T1000 (cell line): Measurements from ENCODE around the gene MPPE1.
"Not testable (repeated sequence)": the region's sequence is repeated elsewhere in the genome, so short reads cannot be mapped to it uniquely, and the experiment has no call there.

Source experiments
- DNase-seq: peaks from one replicate; lab custom pipeline; 2025; ENCODE audit warnings: mixed read lengths; lab: John Stamatoyannopoulos, UW

The MPPE1 gene

DNA sequence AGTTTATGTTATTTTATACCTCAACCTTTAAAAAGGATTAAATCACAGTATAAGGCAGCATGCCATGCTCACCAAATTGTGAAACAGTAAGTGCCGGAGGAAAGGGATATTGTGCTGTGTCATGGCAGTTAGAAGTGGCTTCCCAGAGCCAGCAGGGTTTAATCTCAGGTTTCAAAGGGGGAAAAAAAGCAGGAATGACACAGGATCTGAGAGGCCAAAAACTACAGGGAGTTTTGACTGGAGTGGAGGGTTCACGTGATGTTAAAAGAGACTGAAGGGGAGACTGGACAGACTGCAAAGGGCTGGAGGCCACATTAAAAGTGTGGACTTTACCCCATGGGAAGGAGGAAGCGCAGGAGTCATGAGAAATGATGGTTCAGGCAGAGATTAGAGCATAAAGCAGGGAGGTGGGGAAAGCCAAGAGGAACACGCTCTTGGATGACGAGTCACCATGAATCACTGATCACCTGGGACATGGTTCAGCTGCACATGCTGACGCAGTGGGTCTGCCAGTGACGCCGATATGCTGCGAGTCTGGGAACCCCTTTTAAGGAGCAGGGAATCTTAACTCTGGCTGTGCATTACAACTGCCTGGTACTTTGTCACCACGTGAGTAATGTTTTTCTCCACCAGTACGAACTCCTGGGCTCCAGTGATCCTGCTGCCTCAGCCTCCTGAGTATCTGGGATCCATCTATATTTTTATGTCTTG, 50.8 kb downstream of the MPPE1 start:
- peak; percentile 57 for DNase-seq

DNA sequence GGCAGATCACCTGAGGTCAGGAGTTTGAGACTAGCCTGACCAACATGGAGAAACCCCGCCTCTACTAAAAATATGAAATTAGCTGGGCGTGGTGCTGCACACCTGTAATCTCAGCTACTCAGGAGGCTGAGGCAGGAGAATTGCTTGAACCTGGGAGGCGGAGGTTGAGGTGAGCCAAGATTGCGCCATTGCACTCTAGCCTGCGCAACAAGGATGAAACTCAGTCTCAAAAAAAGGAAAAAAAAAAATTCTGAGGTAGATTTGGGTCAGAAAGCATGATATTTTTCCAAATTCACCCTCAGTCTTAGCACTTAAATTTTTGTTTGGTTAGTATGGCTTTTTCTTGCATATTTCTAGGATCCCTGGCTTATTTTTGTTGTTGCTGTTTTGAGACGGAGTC, 53.6 kb downstream of the MPPE1 start:
- DNase-seq = not testable (repeated sequence)

DNA sequence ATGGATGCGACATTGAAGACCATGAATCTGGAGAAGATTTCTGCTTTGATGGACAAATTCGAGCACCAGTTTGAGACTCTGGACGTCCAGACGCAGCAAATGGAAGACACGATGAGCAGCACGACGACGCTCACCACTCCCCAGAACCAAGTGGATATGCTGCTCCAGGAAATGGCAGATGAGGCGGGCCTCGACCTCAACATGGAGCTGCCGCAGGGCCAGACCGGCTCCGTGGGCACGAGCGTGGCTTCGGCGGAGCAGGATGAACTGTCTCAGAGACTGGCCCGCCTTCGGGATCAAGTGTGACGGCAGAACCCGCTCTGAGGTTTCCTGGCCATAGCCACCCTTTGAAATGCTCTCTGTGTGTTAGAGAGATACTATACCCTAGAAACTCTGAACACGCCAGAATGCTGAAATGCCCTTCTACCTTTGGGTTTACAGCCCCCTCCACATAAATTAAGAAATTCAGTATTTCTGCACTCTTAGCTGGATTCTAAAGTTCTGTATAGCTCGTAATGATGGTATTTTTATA, 56.2 kb downstream of the MPPE1 start:
- no peak for DNase-seq

- peak; percentile 74 for DNase-seq
Observed at GRCh38 chr18:11851146-11851805, 56.8 kb downstream of the MPPE1 start, which contains the start of gene CHMP1B. Gene CHMP1B, plus strand, starts transcription at chr18:11851413. Its CDS starts 99 bp downstream, at chr18:11851512.

DNA sequence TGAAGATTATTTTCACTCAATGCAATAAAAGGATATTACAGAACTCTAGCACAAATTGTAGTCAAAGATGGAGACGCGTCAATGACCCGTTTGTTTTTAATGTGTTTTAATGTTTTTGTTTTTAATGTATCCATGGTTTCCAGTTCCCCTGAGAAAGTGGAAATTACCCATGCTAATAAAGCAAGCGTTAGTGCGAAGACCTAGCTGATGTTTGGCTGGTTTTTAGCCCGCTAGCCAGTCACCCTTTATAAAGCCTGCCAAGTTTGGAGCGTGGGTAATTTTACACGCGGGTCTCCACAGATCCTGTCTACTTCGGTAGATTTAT, 57.3 kb downstream of the MPPE1 start:
- no peak for DNase-seq

DNA sequence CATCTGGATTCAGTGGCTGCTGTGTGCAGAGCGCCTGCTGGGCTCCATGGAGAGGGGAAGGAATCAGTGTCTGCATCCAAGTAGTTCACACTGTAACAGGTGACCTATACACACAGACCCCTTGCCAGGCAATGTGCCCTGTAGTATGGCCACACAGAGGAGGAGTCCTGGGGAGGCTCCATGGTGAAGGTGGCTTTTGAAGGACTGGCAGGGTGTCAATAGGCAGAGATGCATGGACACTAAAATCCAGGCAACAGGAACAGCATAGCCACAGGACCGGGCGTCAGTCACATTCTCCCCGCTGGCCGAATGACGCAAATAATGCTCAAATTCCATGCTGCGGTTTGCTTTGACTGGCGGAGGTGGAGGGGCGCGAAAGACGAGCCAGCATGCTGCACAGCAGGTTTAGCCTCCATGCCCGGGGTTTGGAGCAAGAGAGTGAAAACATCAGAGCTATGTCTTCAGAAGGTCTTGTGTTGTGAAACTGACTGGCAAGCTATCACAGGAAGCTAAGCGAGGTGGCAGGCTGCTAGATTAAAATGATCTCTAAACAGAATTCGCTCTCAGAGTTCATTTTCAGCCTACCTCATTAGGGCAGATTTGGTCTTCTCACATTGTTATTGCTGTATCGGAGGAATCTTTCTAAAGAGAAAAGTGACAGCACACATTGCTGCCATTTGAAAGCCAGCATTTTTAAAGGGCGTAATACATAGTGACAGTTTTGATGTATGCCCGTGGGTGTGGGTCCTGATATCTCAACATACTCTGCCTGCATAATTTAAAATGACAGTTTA, 58.1 kb downstream of the MPPE1 start:
- DNase-seq = no peak

DNA sequence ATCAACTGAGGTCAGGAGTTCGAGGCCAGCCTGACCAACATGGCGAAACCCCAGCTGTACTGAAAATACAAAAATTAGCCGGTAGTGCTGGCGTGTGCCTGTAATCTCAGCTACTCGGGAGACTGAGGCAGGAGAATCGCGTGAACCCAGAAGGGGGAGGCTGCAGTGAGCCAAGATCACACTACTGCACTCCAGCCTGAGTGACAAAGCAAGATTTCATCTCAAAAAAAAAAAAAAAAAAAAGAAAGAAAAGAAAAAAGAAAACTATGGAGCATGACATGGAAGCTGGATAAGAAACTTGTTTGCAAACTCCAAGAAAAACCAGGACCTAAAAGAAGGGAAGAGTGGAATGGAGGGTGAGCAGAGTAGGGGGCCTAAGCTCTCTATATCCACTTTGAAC, 58.8 kb downstream of the MPPE1 start:
- no peak for DNase-seq

- DNase-seq = no peak
Observed at GRCh38 chr18:11847811-11848210, 60.3 kb downstream of the MPPE1 start.

GRCh38 chr18:11845654-11846053, 62.5 kb downstream of the MPPE1 start:
- no peak for DNase-seq

DNA sequence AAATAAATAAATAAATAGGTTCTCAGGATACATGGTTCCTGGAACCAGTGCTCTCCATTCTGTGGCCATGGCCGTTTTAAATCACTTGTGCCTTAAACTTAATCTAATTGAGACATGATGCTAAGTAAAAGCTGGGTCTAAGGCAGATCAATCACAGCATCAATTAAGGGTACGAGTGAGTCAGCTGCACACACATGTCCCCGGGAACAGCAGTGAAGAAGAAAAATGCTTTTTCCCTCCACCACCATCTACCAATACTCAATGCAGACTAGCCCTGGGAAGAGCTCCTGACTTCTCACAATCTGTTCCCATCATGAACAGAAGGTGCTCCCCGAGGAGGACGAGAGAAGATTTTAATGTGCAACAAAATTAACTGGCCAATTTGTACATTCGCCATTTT, 63.7 kb downstream of the MPPE1 start:
- DNase-seq = no peak

DNA sequence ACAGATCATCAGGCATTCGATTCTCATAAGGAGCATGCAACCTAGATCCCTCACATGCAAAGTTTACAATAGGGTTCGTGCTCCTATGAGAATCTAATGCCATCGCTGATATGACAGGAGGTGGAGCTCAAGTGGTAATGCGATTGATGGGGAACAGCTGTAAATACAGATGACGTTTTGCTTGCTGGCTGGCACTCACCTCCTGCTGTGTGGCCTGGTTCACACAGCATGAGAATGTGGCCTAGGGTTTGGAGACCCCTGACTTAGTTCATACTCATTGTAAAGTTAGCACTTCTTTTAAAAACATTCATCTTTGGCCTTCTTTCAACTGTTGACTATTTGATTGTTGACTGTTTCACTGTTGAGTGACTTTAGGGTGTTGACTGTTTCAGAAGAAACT, 65.6 kb downstream of the MPPE1 start:
- no peak for DNase-seq

GRCh38 chr18:11840493-11840892, 67.6 kb downstream of the MPPE1 start:
- DNase-seq = no peak

DNA sequence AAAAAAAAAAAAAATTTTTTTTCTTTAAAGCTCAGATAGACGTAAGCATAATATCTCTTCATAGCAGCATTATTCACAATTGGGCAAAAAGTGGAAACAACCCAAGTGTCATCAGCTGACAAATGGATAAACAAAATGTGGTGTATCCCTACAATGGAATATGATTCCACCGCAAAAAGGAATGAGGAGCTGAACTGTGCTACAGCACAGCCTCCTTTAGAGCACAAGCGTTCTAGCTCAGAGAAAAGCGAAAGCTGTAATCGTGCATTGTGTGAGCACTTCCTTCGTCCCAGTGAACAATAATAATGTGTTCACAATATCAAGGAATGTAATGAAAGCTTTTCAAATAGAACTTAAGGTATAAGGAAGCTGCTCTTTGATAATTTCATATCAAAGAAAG, 68.6 kb downstream of the MPPE1 start:
- DNase-seq = no peak

DNA sequence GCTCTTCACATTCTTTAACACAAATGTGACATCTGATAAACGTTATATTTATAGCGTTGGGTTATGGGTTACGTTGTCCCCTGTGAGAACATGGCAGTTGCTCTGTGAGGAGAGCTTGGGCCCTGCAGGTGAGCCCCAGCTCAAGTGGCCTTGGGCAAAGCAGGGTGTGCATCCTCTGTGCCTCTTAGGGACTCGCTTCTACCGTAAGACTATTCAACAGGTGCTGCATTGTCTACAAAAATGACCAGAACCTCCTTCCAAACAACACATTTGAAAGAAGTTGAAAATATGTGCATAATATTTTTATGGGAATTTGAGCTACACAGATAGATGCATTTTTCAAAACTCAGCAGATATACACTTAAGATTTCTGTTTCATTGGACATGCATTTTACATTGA, 73.3 kb downstream of the MPPE1 start:
- no peak for DNase-seq
